ENCODE measurements around the gene KLHL28.

KLHL28 gene

DNA sequence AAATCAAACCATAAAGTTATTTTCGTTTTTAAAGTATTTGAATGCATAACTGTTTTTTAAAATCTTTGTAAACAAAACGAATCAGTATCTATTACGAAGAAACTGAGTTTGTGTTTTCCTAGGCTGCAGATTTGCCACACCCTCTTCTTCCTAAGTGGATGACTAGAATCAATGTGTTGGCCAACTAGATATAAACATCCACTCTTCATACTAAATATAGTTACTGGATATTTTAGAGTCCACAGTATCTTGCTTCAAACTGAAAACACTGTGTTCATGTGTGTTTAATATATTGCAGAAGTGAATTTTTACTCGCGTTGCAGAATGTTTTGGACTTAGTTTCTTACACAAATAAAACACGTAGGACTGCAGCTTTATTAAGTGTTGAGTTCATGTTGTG lies 63.2 kb downstream of the KLHL28 start:
- Histone ChIP-seq H3K79me1 (ENCODE audit: low read length) (peaks cover 8% of the 10 kb centered on the region), H3K4me2 (ENCODE audit: low read length) (no peak overlapping the region), H3K36me3 (ENCODE audit: control insufficient read depth in 1 of 2, insufficient read depth in 2 of 2, low read length in 2 of 2) (no peaks in the 10 kb centered on the region), H3K79me2 (ENCODE audit: control insufficient read depth, insufficient read depth, low read length, poor library complexity) (peaks cover 7% of the 10 kb centered on the region), H3K23ac (ENCODE audit: low read length) (no peak overlapping the region), H2AK5ac (ENCODE audit: low read length) (no peak overlapping the region), H3K4me1 (ENCODE audit: control insufficient read depth in 1 of 2, insufficient read depth in 2 of 2, low read length in 2 of 2) (no peaks in the 10 kb centered on the region), H3K27ac (ENCODE audit: low read depth, low read length) (no peak overlapping the region), H3K9ac (ENCODE audit: low read length) (no peak overlapping the region), H3K14ac (ENCODE audit: low read length) (no peak overlapping the region), H2BK5ac (ENCODE audit: low read depth, low read length, poor library complexity) (no peak overlapping the region), H3K4ac (ENCODE audit: low read depth, low read length) (no peak overlapping the region), H2AFZ (ENCODE audit: insufficient read depth, low read length, poor library complexity) (no peak overlapping the region), H3K4me3 (ENCODE audit: low read depth, low read length) (no peak overlapping the region), H3K27me3 (ENCODE audit: insufficient read depth, low read length) (no peaks in the 10 kb centered on the region), H3K18ac (ENCODE audit: low read length) (no peak overlapping the region), H4K12ac (ENCODE audit: low read depth, low read length) (no peak overlapping the region), H4K91ac (ENCODE audit: low read depth, low read length) (no peak overlapping the region), H2BK12ac (ENCODE audit: low read length) (no peak overlapping the region), H2BK120ac (ENCODE audit: insufficient read depth, low read length, poor library complexity) (no peak overlapping the region), H4K8ac (ENCODE audit: low read depth, low read length) (no peak overlapping the region), H3K9me3 (ENCODE audit: insufficient read depth, low read depth, low read length) (no peaks in the 10 kb centered on the region)
- DNase-seq: no peak
- WGBS (ENCODE audit: extremely low coverage, insufficient coverage, insufficient read length): no CpG with 5 or more reads among the region's 6 CpGs

GRCh38 chr14:44897845-44898151 lies 63.9 kb downstream of the KLHL28 start:
- peaks cover 7% of the 10 kb centered on the region for H3K79me2 ChIP-seq (ENCODE audit: control insufficient read depth, insufficient read depth, low read length, poor library complexity)

GRCh38 chr14:44897041-44897844 lies 64.5 kb downstream of the KLHL28 start:
- H2BK120ac ChIP-seq (ENCODE audit: insufficient read depth, low read length, poor library complexity): peak overlapping the region; percentile 78
- H3K27me3 ChIP-seq (ENCODE audit: insufficient read depth, low read length): no peaks in the 10 kb centered on the region
- H3K79me2 ChIP-seq (ENCODE audit: control insufficient read depth, insufficient read depth, low read length, poor library complexity): peaks cover 7% of the 10 kb centered on the region
- peak overlapping the region; percentile 81 for H3K27ac ChIP-seq (ENCODE audit: low read depth, low read length)
- peak; percentile 93 for DNase-seq
- H3K9me3 ChIP-seq (ENCODE audit: insufficient read depth, low read depth, low read length): no peaks in the 10 kb centered on the region
- peak overlapping the region; percentile 68 for H3K4ac ChIP-seq (ENCODE audit: low read depth, low read length)
- no peak overlapping the region for H3K23ac ChIP-seq (ENCODE audit: low read length)
- peak overlapping the region; percentile 84 for H4K91ac ChIP-seq (ENCODE audit: low read depth, low read length)
- H3K9ac ChIP-seq (ENCODE audit: low read length): peak overlapping the region; percentile 96
- no peaks in the 10 kb centered on the region for H3K4me1 ChIP-seq (ENCODE audit: control insufficient read depth in 1 of 2, insufficient read depth in 2 of 2, low read length in 2 of 2)
- peak overlapping the region; percentile 99 for H3K4me3 ChIP-seq (ENCODE audit: low read depth, low read length)
- peak overlapping the region; percentile 78 for H2BK5ac ChIP-seq (ENCODE audit: low read depth, low read length, poor library complexity)
- WGBS (ENCODE audit: extremely low coverage, insufficient coverage, insufficient read length): no CpG with 5 or more reads among the region's 81 CpGs
- peak overlapping the region; percentile 95 for H3K18ac ChIP-seq (ENCODE audit: low read length)
- H3K4me2 ChIP-seq (ENCODE audit: low read length): peak overlapping the region; percentile 74
- peak overlapping the region; percentile 98 for H2AFZ ChIP-seq (ENCODE audit: insufficient read depth, low read length, poor library complexity)
- H2AK5ac ChIP-seq (ENCODE audit: low read length): no peak overlapping the region
- H2BK12ac ChIP-seq (ENCODE audit: low read length): no peak overlapping the region
- H4K8ac ChIP-seq (ENCODE audit: low read depth, low read length): peak overlapping the region; percentile 90
- no peaks in the 10 kb centered on the region for H3K36me3 ChIP-seq (ENCODE audit: control insufficient read depth in 1 of 2, insufficient read depth in 2 of 2, low read length in 2 of 2)
- peak overlapping the region; percentile 90 for H4K12ac ChIP-seq (ENCODE audit: low read depth, low read length)
- H3K79me1 ChIP-seq (ENCODE audit: low read length): peaks cover 8% of the 10 kb centered on the region
- peak overlapping the region; percentile 94 for H3K14ac ChIP-seq (ENCODE audit: low read length)

More at GRCh38 chr14:44897845-44898151, 63.9 kb downstream of the KLHL28 start:
- Histone ChIP-seq H3K4ac (ENCODE audit: low read depth, low read length) (peak overlapping the region; percentile 68), H4K91ac (ENCODE audit: low read depth, low read length) (peak overlapping the region; percentile 84), H3K23ac (ENCODE audit: low read length) (no peak overlapping the region), H4K8ac (ENCODE audit: low read depth, low read length) (peak overlapping the region; percentile 90), H3K4me3 (ENCODE audit: low read depth, low read length) (peak overlapping the region; percentile 99), H3K4me1 (ENCODE audit: control insufficient read depth in 1 of 2, insufficient read depth in 2 of 2, low read length in 2 of 2) (no peaks in the 10 kb centered on the region), H2BK5ac (ENCODE audit: low read depth, low read length, poor library complexity) (peak overlapping the region; percentile 78), H2AFZ (ENCODE audit: insufficient read depth, low read length, poor library complexity) (peak overlapping the region; percentile 98), H4K12ac (ENCODE audit: low read depth, low read length) (peak overlapping the region; percentile 90), H3K9ac (ENCODE audit: low read length) (peak overlapping the region; percentile 41), H3K27me3 (ENCODE audit: insufficient read depth, low read length) (no peaks in the 10 kb centered on the region), H3K18ac (ENCODE audit: low read length) (peak overlapping the region; percentile 95), H2BK12ac (ENCODE audit: low read length) (no peak overlapping the region), H3K27ac (ENCODE audit: low read depth, low read length) (peak overlapping the region; percentile 81), H3K79me1 (ENCODE audit: low read length) (peaks cover 8% of the 10 kb centered on the region), H2AK5ac (ENCODE audit: low read length) (no peak overlapping the region), H2BK120ac (ENCODE audit: insufficient read depth, low read length, poor library complexity) (peak overlapping the region; percentile 78), H3K9me3 (ENCODE audit: insufficient read depth, low read depth, low read length) (no peaks in the 10 kb centered on the region), H3K36me3 (ENCODE audit: control insufficient read depth in 1 of 2, insufficient read depth in 2 of 2, low read length in 2 of 2) (no peaks in the 10 kb centered on the region), H3K4me2 (ENCODE audit: low read length) (peak overlapping the region; percentile 74), H3K14ac (ENCODE audit: low read length) (peak overlapping the region; percentile 94)
- WGBS (ENCODE audit: extremely low coverage, insufficient coverage, insufficient read length): no CpG with 5 or more reads among the region's 13 CpGs
- peak in 1 of 2 donors; percentile 62 for DNase-seq

DNA sequence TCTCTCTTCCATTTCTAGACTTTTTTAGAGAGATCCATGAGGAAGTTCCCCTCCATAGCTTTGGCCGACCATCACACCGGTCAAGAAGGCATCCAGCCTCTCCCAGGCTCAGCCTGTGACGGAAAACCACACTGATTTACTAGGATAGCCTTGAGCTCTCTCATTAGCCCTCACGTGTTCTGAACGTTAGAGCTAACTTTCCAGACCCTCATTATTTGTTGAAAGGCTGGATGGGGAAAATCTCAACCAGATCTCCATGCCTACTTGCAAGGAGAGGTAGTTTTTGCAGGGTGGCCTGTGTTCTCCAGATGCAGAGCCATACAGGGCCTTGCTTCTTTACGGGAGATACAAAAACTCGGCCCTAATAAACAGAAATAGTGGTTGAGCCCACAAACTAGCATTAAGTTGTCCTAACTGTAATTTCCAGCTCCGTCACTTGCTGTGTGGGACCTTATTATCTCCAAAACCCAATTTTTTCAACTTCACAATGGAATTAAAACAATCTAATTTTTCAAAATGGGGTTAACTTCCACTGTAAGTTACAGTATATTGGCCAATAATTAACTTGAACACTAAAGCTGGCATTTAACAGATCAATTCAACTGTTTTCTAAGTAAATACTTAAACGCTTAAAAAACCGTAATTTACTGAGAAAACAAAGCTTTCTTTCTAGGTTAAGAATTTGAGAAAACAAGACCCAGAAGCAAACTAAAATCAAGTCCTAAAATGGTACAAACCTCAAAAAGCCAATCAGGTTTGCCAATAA lies 65.3 kb downstream of the KLHL28 start:
- no peak overlapping the region for H3K18ac ChIP-seq (ENCODE audit: low read length)
- no peaks in the 10 kb centered on the region for H3K36me3 ChIP-seq (ENCODE audit: control insufficient read depth in 1 of 2, insufficient read depth in 2 of 2, low read length in 2 of 2)
- H2BK120ac ChIP-seq (ENCODE audit: insufficient read depth, low read length, poor library complexity): peak overlapping the region; percentile 51
- H3K4ac ChIP-seq (ENCODE audit: low read depth, low read length): no peak overlapping the region
- no peak overlapping the region for H3K23ac ChIP-seq (ENCODE audit: low read length)
- no peaks in the 10 kb centered on the region for H3K27me3 ChIP-seq (ENCODE audit: insufficient read depth, low read length)
- WGBS (ENCODE audit: extremely low coverage, insufficient coverage, insufficient read length): no CpG with 5 or more reads among the region's 10 CpGs
- H2AK5ac ChIP-seq (ENCODE audit: low read length): peak overlapping the region; percentile 79
- no peak overlapping the region for H2BK5ac ChIP-seq (ENCODE audit: low read depth, low read length, poor library complexity)
- no peak overlapping the region for H3K27ac ChIP-seq (ENCODE audit: low read depth, low read length)
- H4K91ac ChIP-seq (ENCODE audit: low read depth, low read length): no peak overlapping the region
- H3K79me1 ChIP-seq (ENCODE audit: low read length): peaks cover 8% of the 10 kb centered on the region
- H3K14ac ChIP-seq (ENCODE audit: low read length): no peak overlapping the region
- DNase-seq: no peak
- no peak overlapping the region for H2AFZ ChIP-seq (ENCODE audit: insufficient read depth, low read length, poor library complexity)
- H3K4me1 ChIP-seq (ENCODE audit: control insufficient read depth in 1 of 2, insufficient read depth in 2 of 2, low read length in 2 of 2): no peaks in the 10 kb centered on the region
- no peak overlapping the region for H3K4me2 ChIP-seq (ENCODE audit: low read length)
- no peak overlapping the region for H4K12ac ChIP-seq (ENCODE audit: low read depth, low read length)
- peaks cover 7% of the 10 kb centered on the region for H3K79me2 ChIP-seq (ENCODE audit: control insufficient read depth, insufficient read depth, low read length, poor library complexity)
- H3K9ac ChIP-seq (ENCODE audit: low read length): no peak overlapping the region
- peak overlapping the region; percentile 71 for H2BK12ac ChIP-seq (ENCODE audit: low read length)
- H3K4me3 ChIP-seq (ENCODE audit: low read depth, low read length): no peak overlapping the region
- H3K9me3 ChIP-seq (ENCODE audit: insufficient read depth, low read depth, low read length): no peaks in the 10 kb centered on the region
- H4K8ac ChIP-seq (ENCODE audit: low read depth, low read length): peak overlapping the region; percentile 73
